K562 (cell line): Measurements from ENCODE around the gene PLPPR2. TPM values are rescaled to one million over a fixed set of nuclear protein-coding genes. Genes with fewer than 3 reads are reported as not detected.

Source experiments
- ATAC-seq: fragments of 200-7000 bp; cut with Tn5 transposase; 3 replicates; pipeline ENCODE4 v1.9.1; 2020; ENCODE audit warnings: moderate library complexity
- BruUV-seq: library from RNA; stranded (reverse); fragments of 400-500 nt; replicated peaks from 2 replicates; lab custom pipeline; 2021; lab: Mats Ljungman, UMichigan
- CTCF ChIA-PET: fragments of 300-600 bp; formaldehyde crosslinking; extraction: SDS; loops from one replicate; lab custom pipeline; 2021; ENCODE audit warnings: low intra/inter-chr PET ratio; lab: Yijun Ruan, JAX
- POLR2A ChIA-PET: fragments of 300-600, 350-650 bp; sonication (Branson Sonifier 250); formaldehyde crosslinking; extraction: SDS; loops from one replicate; lab custom pipeline; 2021; ENCODE audit warnings: antibody characterized with exemption, inconsistent platforms; lab: Yijun Ruan, JAX
- DNase-seq, 4 experiments: peaks; one replicate each; pipeline versions ENCODE4 v3.0.0 to v3.0.0-alpha.2; 2011 to 2018; ENCODE audit warnings: low spot score in 3 of 4, mixed read lengths in 3 of 4; ENCODE audit errors: extremely low read depth in 1 of 4
- FAIRE-seq: peaks from 2 replicates; lab custom pipeline; 2011; peaks lifted over from hg19 to GRCh38; lab: Jason Lieb, UNC
- H2AFZ ChIP-seq: 2 replicates; pipeline ENCODE4 v1.6.0; 2011; ENCODE audit warnings: low read depth, low read length, control low read depth, inconsistent platforms
- H3K27ac ChIP-seq: fragments of 200-600 bp; 3 replicates; pipeline ENCODE4 v1.8.0; 2011; ENCODE audit warnings: low read depth, mild to moderate bottlenecking, control low read depth, inconsistent platforms, low read length, moderate library complexity, mixed read lengths; ENCODE audit errors: extremely low read depth
- H3K27me3 ChIP-seq, 2 experiments: fragments of 300-600 bp in 1 of 2; 2 replicates in 1 of 2; 3 replicates in 1 of 2; pipeline versions ENCODE4 v1.6.0 to v1.8.0; 2011; ENCODE audit warnings: inconsistent platforms in 2 of 2, low read length in 2 of 2, mild to moderate bottlenecking in 1 of 2, mixed read lengths in 1 of 2, moderate library complexity in 1 of 2; ENCODE audit not compliant: control insufficient read depth in 2 of 2, insufficient read depth in 2 of 2
- H3K36me3 ChIP-seq: fragments of 300-600 bp; 3 replicates; pipeline ENCODE4 v1.8.0; 2011; ENCODE audit warnings: mild to moderate bottlenecking, low read length, inconsistent platforms; ENCODE audit not compliant: control insufficient read depth, insufficient read depth
- H3K4me1 ChIP-seq, 2 experiments: fragments of 200-600 bp in 1 of 2; replicated peaks in 1 of 2; 2 replicates in 1 of 2; 3 replicates in 1 of 2; pipeline versions ENCODE4 v1.5.1 to v1.8.0; 2011; ENCODE audit warnings: inconsistent platforms in 2 of 2, low read length in 2 of 2, mild to moderate bottlenecking in 1 of 2, mixed read lengths in 1 of 2, moderate library complexity in 1 of 2; ENCODE audit not compliant: control insufficient read depth in 2 of 2, insufficient read depth in 2 of 2
- H3K4me2 ChIP-seq: 2 replicates; pipeline ENCODE4 v1.6.1; 2011; ENCODE audit warnings: low read length, control low read depth, inconsistent platforms, mixed read lengths; ENCODE audit not compliant: insufficient read depth
- H3K4me3 ChIP-seq: fragments of 200-600 bp; sonication (generic), shearing (Covaris generic); 2 replicates; pipeline ENCODE4 v1.5.1; 2016; ENCODE audit warnings: control low read depth, inconsistent platforms
- H3K79me2 ChIP-seq: fragments of 200-600 bp; 3 replicates; pipeline ENCODE4 v1.8.0; 2011; ENCODE audit warnings: low read length, inconsistent platforms; ENCODE audit not compliant: control insufficient read depth, insufficient read depth
- H3K9ac ChIP-seq, 2 experiments: 2 replicates each; pipeline versions ENCODE4 v1.6.0 to v1.6.1; 2011; ENCODE audit warnings: low read depth in 2 of 2, low read length in 2 of 2, control low read depth in 1 of 2, inconsistent platforms in 1 of 2, mild to moderate bottlenecking in 1 of 2, mixed read lengths in 1 of 2; ENCODE audit not compliant: insufficient read depth in 1 of 2
- H3K9me1 ChIP-seq: one replicate; pipeline ENCODE4 v1.6.0; 2011; ENCODE audit warnings: inconsistent platforms, mild to moderate bottlenecking, low read length, moderate library complexity; ENCODE audit not compliant: control insufficient read depth, insufficient read depth
- H3K9me3 ChIP-seq: replicated peaks from 2 replicates; pipeline ENCODE4 v1.5.1; 2011; ENCODE audit warnings: low read depth, low read length, inconsistent platforms; ENCODE audit not compliant: control insufficient read depth, insufficient read depth
- H4K20me1 ChIP-seq: replicated peaks from 2 replicates; pipeline ENCODE4 v1.6.1; 2011; ENCODE audit warnings: low read length, inconsistent platforms, mixed read lengths; ENCODE audit not compliant: control insufficient read depth, insufficient read depth
- GATAD2B ChIP-seq: fragments of 450-650 bp; IDR thresholded peaks from 2 replicates; pipeline ENCODE4 v1.6.1; 2017; ENCODE audit warnings: mild to moderate bottlenecking, borderline replicate concordance
- GTF2B ChIP-seq: IDR thresholded peaks from 2 replicates; pipeline ENCODE4 v1.6.1; 2011; ENCODE audit not compliant: insufficient read length; ENCODE audit errors: extremely low read depth
- KAT7 ChIP-seq: sonication (generic); formaldehyde crosslinking; IDR thresholded peaks from 2 replicates; pipeline ENCODE4 v1.8.0; 2022; ENCODE audit warnings: missing genetic modification reagents, mild to moderate bottlenecking, borderline replicate concordance
- KHSRP ChIP-seq: fragments of 450-650 bp; IDR thresholded peaks from 2 replicates; pipeline ENCODE4 v1.6.1; 2017
- NR3C1 ChIP-seq: sonication (generic); formaldehyde crosslinking; IDR thresholded peaks from 2 replicates; pipeline ENCODE4 v1.8.1; 2022; ENCODE audit warnings: missing genetic modification reagents
- RCOR1 ChIP-seq, 2 experiments: IDR thresholded peaks; 2 replicates each; pipeline ENCODE4 v1.6.1; 2012; ENCODE audit warnings: low read depth in 2 of 2, low read length in 2 of 2, borderline replicate concordance in 1 of 2, improper control_type of control experiment in 1 of 2
- RERE ChIP-seq: sonication (generic); formaldehyde crosslinking; IDR thresholded peaks from 2 replicates; pipeline ENCODE4 v1.8.0; 2023; ENCODE audit warnings: missing genetic modification reagents, mild to moderate bottlenecking, borderline replicate concordance
- USF2 ChIP-seq: sonication (generic); formaldehyde crosslinking; IDR thresholded peaks from 2 replicates; pipeline ENCODE4 v1.5.0; 2020; ENCODE audit warnings: missing genetic modification reagents
- ZNF184 ChIP-seq: sonication (generic); formaldehyde crosslinking; IDR thresholded peaks from 2 replicates; pipeline ENCODE4 v1.5.0; 2020; ENCODE audit warnings: missing genetic modification reagents
- ZNF274 ChIP-seq: IDR thresholded peaks from 2 replicates; pipeline ENCODE4 v1.6.1; 2011; ENCODE audit warnings: low read depth, mild to moderate bottlenecking, low read length, moderate library complexity, borderline replicate concordance
- ZNF639 ChIP-seq, 2 experiments: fragments of 200-800 bp in 1 of 2; sonication (Bioruptor generic) in 1 of 2; sonication (generic) in 1 of 2; formaldehyde crosslinking in 1 of 2; IDR thresholded peaks in 1 of 2; conservative IDR thresholded peaks in 1 of 2; 2 replicates each; pipeline versions ENCODE4 v1.5.0 to v1.6.1; 2016 to 2020; ENCODE audit warnings: missing compliant biosample characterization in 1 of 2, missing genetic modification characterization in 1 of 2, missing genetic modification reagents in 1 of 2
- ZNF766 ChIP-seq: fragments of 200-800 bp; sonication (Bioruptor generic); conservative IDR thresholded peaks from 2 replicates; pipeline ENCODE4 v1.6.1; 2016; ENCODE audit warnings: missing genetic modification characterization, missing compliant biosample characterization
- WGBS: fragments of 100-300 bp; shearing (Covaris generic); methylation state at CpG from one replicate; pipeline ENCODE4 v1.1.6; 2016; ENCODE audit warnings: low coverage, mixed read lengths; ENCODE audit not compliant: insufficient coverage; ENCODE audit errors: missing lambda C conversion rate; 5-methylcytosine and 5-hydroxymethylcytosine counted together
- in situ Hi-C: fragments of 300-500 bp; cut with MboI; formaldehyde crosslinking; loops from 4 replicates; pipeline ENCODE4 v1.15.0; 2018; ENCODE audit warnings: inconsistent platforms, mixed read lengths
- intact Hi-C: fragments of 100-400 bp; cut with micrococcal nuclease; formaldehyde crosslinking; loops from 2 replicates; pipeline ENCODE4 v1.14.2; 2022
- polyA plus RNA-seq, 8 experiments: library from polyadenylated mRNA; depleted of rRNA in 4 of 8; stranded (reverse) in 5 of 8; unstranded in 3 of 8; fragments of >200 nt; fragmentation: Nextera tagmentation in 2 of 8; fragmentation: Illumina TruSeq in 1 of 8; extraction: Ambion mirVana in 2 of 8; extraction: Trizol in 1 of 8; gene quantifications; 2 replicates each; pipeline versions ENCODE4 v1.2.1 to v1.2.3, GENCODE V29; 2011 to 2014; ENCODE audit warnings: inconsistent platforms in 1 of 8, missing spikeins in 1 of 8
- total RNA-seq, 7 experiments: library from RNA; depleted of rRNA in 6 of 7; stranded (reverse); fragments of >200 nt in 6 of 7; fragmentation: Illumina TruSeq in 2 of 7; extraction: Trizol in 2 of 7; gene quantifications; 2 replicates each; pipeline versions ENCODE4 v1.2.1 to v1.2.3, GENCODE V29; 2011 to 2021; ENCODE audit warnings: low replicate concordance in 1 of 7

PLPPR2 gene
- total and polyA plus RNA-seq, 9 of the 15 experiments (the other 6 are each of a cell fraction or from before 2014, with no cell fraction given) = 0.49 to 15.9 (median 3.4) TPM

GRCh38 chr19:11364296-11364904 lies 9.2 kb downstream of the PLPPR2 start:
- peaks cover 6% of the 10 kb centered on the region; the same call in 1 of the 3 replicates for H3K36me3 ChIP-seq
- ChIA-PET CTCF (no interaction called here), POLR2A (interaction anchor here (1.4 to 4.4 kb wide), 2 partner anchors 10 to 18 kb away, joined by 3 to 36 read pairs; partner anchors contain the start of genes CCDC159, SWSAP1 and TMEM205)
- peaks cover 10 to 31% of the 10 kb centered on the region in 2 experiments; a peak in 4 of 5 replicates for H3K4me1 ChIP-seq
- no peak overlapping the region for H2AFZ ChIP-seq
- intact Hi-C loops = no loop called here
- no peak overlapping the region for H3K27ac ChIP-seq
- peak in 1 of 4 experiments; percentile 3 for DNase-seq
- H4K20me1 ChIP-seq = no peaks in the 10 kb centered on the region; the same call in 1 of the 2 replicates
- no peak overlapping the region for H3K4me3 ChIP-seq
- WGBS = 73% methylated on average over 12 of the region's 28 CpGs
- H3K4me2 ChIP-seq = no peak overlapping the region
- BruUV-seq = no TSS peak
- no peak for FAIRE-seq
- H3K27me3 ChIP-seq = no peaks in the 10 kb centered on the region
- peaks cover 4% of the 10 kb centered on the region for H3K9me1 ChIP-seq
- no peak for ATAC-seq
- H3K9ac ChIP-seq = no peak overlapping the region
- H3K9me3 ChIP-seq = no peaks in the 10 kb centered on the region
- H3K79me2 ChIP-seq = no peaks in the 10 kb centered on the region
- in situ Hi-C loops = no loop called here
- TF ChIP-seq ZNF766 (CRISPR knock-in tag) (no peak), KAT7 (no peak), NR3C1 (CRISPR knock-in tag) (no peak), GATAD2B (no peak), GTF2B (no peak), ZNF184 (no peak), RCOR1 (IDR thresholded peaks at IDR 0.05; ENCODE audit: borderline replicate concordance in 1 of 2, low read depth in 2 of 2, low read length in 2 of 2) (no peak), KHSRP (no peak), RERE (CRISPR knock-in tag) (no peak), ZNF274 (no peak), ZNF639 (CRISPR knock-in tag; conservative IDR thresholded peaks at IDR 0.05 in 1 of 2, IDR thresholded peaks at IDR 0.05 in 1 of 2) (no peak), USF2 (CRISPR knock-in tag) (no peak)
